Trophoblast cell (in vitro differentiated cells and primary cell): ENCODE measurements around the gene NOXA1.

Experiments used
- DNase-seq, 2 donors: peaks; one replicate each; pipeline ENCODE4 v3.0.0-alpha.2; 2016
- H2AFZ ChIP-seq: 2 replicates; pipeline ENCODE4 v1.6.1; 2013; ENCODE audit warnings: low read length, moderate library complexity, mild to moderate bottlenecking; ENCODE audit not compliant: insufficient read depth, poor library complexity
- H2AK5ac ChIP-seq: 2 replicates; pipeline ENCODE4 v1.6.1; 2013; ENCODE audit warnings: mild to moderate bottlenecking, low read length
- H2BK120ac ChIP-seq: 2 replicates; pipeline ENCODE4 v1.6.1; 2013; ENCODE audit warnings: low read length, mild to moderate bottlenecking, moderate library complexity; ENCODE audit not compliant: insufficient read depth, poor library complexity
- H2BK12ac ChIP-seq: 2 replicates; pipeline ENCODE4 v1.6.1; 2013; ENCODE audit warnings: mild to moderate bottlenecking, low read length, moderate library complexity
- H2BK5ac ChIP-seq: 2 replicates; pipeline ENCODE4 v1.6.1; 2013; ENCODE audit warnings: low read length, low read depth, moderate library complexity, mild to moderate bottlenecking; ENCODE audit not compliant: poor library complexity
- H3K14ac ChIP-seq: 2 replicates; pipeline ENCODE4 v1.6.1; 2013; ENCODE audit warnings: mild to moderate bottlenecking, low read length
- H3K18ac ChIP-seq: 2 replicates; pipeline ENCODE4 v1.6.1; 2013; ENCODE audit warnings: mild to moderate bottlenecking, low read length
- H3K23ac ChIP-seq: 2 replicates; pipeline ENCODE4 v1.6.1; 2013; ENCODE audit warnings: low read length
- H3K27ac ChIP-seq: 2 replicates; pipeline ENCODE4 v1.5.1; 2013; ENCODE audit warnings: low read depth, mild to moderate bottlenecking, inconsistent platforms, low read length, moderate library complexity
- H3K27me3 ChIP-seq: 2 replicates; pipeline ENCODE4 v1.6.1; 2013; ENCODE audit warnings: inconsistent platforms, mild to moderate bottlenecking, low read length, moderate library complexity; ENCODE audit not compliant: insufficient read depth
- H3K36me3 ChIP-seq, 2 experiments: 1 replicate in 1 of 2; 2 replicates in 1 of 2; pipeline ENCODE4 v1.6.1; 2013; ENCODE audit warnings: low read length in 2 of 2, mild to moderate bottlenecking in 2 of 2, moderate library complexity in 1 of 2; ENCODE audit not compliant: insufficient read depth in 2 of 2, control insufficient read depth in 1 of 2
- H3K4ac ChIP-seq: 2 replicates; pipeline ENCODE4 v1.6.1; 2013; ENCODE audit warnings: low read depth, mild to moderate bottlenecking, low read length, moderate library complexity
- H3K4me1 ChIP-seq, 2 experiments: 1 replicate in 1 of 2; 2 replicates in 1 of 2; pipeline ENCODE4 v1.6.1; 2013; ENCODE audit warnings: low read length in 2 of 2, mild to moderate bottlenecking in 2 of 2, moderate library complexity in 1 of 2; ENCODE audit not compliant: insufficient read depth in 2 of 2, control insufficient read depth in 1 of 2
- H3K4me2 ChIP-seq: 2 replicates; pipeline ENCODE4 v1.6.1; 2013; ENCODE audit warnings: inconsistent platforms, mild to moderate bottlenecking, low read length, moderate library complexity
- H3K4me3 ChIP-seq: 2 replicates; pipeline ENCODE4 v1.5.1; 2013; ENCODE audit warnings: mild to moderate bottlenecking, low read depth, low read length, inconsistent platforms
- H3K79me1 ChIP-seq: one replicate; pipeline ENCODE4 v1.6.1; 2013; ENCODE audit warnings: low read length
- H3K79me2 ChIP-seq: 2 replicates; pipeline ENCODE4 v1.6.1; 2013; ENCODE audit warnings: low read length, mild to moderate bottlenecking; ENCODE audit not compliant: control insufficient read depth, insufficient read depth, poor library complexity
- H3K9ac ChIP-seq: 2 replicates; pipeline ENCODE4 v1.6.1; 2013; ENCODE audit warnings: mild to moderate bottlenecking, low read length
- H3K9me3 ChIP-seq: 2 replicates; pipeline ENCODE4 v1.6.1; 2013; ENCODE audit warnings: low read depth, mild to moderate bottlenecking, control low read depth, inconsistent platforms, low read length; ENCODE audit not compliant: insufficient read depth
- H4K12ac ChIP-seq: 2 replicates; pipeline ENCODE4 v1.6.1; 2013; ENCODE audit warnings: low read depth, mild to moderate bottlenecking, low read length, moderate library complexity
- H4K8ac ChIP-seq: 2 replicates; pipeline ENCODE4 v1.6.1; 2013; ENCODE audit warnings: low read depth, mild to moderate bottlenecking, low read length, moderate library complexity
- H4K91ac ChIP-seq: one replicate; pipeline ENCODE4 v1.6.1; 2013; ENCODE audit warnings: low read depth, mild to moderate bottlenecking, low read length, moderate library complexity
- WGBS: extraction: QIAGEN DNeasy Blood & Tissue Kit; methylation state at CpG from one replicate; pipeline ENCODE4 v1.1.7; 2013; ENCODE audit warnings: missing lambda C conversion rate; ENCODE audit not compliant: insufficient read length, insufficient coverage; ENCODE audit errors: extremely low coverage; 5-methylcytosine and 5-hydroxymethylcytosine counted together

The NOXA1 gene

DNA sequence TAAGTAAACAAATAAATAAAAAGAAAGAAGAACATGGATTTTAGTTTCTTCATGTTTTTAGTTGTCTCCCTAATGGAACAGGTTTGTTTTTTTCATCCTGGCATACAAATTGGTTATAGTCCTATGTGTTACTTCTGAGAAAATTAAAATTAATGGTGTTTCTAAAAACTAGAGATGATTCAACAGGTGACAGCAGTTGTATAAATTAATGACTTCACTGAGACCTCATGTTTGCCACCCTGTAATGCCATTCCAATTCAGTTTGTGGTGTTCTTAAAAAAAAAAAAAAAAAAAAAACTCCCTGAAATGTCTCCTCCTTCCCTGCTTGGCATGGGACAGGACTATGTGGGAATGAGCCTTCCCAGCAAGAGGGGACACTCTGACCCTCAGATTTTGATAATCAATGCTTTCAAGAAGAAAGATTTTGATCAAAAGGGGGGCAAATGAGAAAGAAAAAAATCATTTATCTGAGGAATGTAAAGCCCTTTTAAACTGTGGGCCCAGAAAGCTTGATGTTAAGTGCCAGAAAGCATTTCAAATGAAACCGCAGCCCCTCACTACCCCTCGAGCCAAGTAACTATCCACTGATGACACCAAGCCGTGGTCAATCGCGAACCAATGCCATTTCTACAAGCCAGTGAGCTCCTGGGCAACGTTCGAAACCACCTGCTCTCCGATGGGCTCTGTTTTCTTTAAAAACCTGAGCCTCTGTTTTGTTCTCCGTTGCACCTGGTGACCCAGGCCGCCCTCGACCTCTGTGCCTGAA, 1.2 kb upstream of the NOXA1 start:
- peak overlapping the region; percentile 39 for H3K18ac ChIP-seq
- H3K79me1 ChIP-seq, result peaks cover 12% of the 10 kb centered on the region
- peak overlapping the region; percentile 80 for H3K9ac ChIP-seq
- H3K27me3 ChIP-seq, result no peaks in the 10 kb centered on the region
- H3K4me2 ChIP-seq, result peak overlapping the region; percentile 96
- peak overlapping the region; percentile 67 for H3K14ac ChIP-seq
- WGBS, result no CpG with 5 or more reads among the region's 11 CpGs
- peak overlapping the region; percentile 85 for H4K8ac ChIP-seq
- H3K4me3 ChIP-seq, result peak overlapping the region; percentile 80
- H2BK120ac ChIP-seq, result no peak overlapping the region
- peak overlapping the region; percentile 83 for H4K91ac ChIP-seq
- peak overlapping the region; percentile 7 for H4K12ac ChIP-seq
- H2AFZ ChIP-seq, result peak overlapping the region; percentile 12
- peaks cover 5% of the 10 kb centered on the region for H3K79me2 ChIP-seq
- no peak overlapping the region for H2BK5ac ChIP-seq
- no peak overlapping the region for H2AK5ac ChIP-seq
- H3K27ac ChIP-seq, result no peak overlapping the region
- peak overlapping the region; percentile 16 for H3K4ac ChIP-seq
- no peaks in the 10 kb centered on the region for H3K9me3 ChIP-seq
- H3K23ac ChIP-seq, result no peak overlapping the region
- DNase-seq, result peak in 1 of 2 donors; percentile 13
- peaks cover 3 to 18% of the 10 kb centered on the region in 2 experiments for H3K4me1 ChIP-seq
- no peaks in the 10 kb centered on the region for H3K36me3 ChIP-seq
- H2BK12ac ChIP-seq, result no peak overlapping the region

DNA sequence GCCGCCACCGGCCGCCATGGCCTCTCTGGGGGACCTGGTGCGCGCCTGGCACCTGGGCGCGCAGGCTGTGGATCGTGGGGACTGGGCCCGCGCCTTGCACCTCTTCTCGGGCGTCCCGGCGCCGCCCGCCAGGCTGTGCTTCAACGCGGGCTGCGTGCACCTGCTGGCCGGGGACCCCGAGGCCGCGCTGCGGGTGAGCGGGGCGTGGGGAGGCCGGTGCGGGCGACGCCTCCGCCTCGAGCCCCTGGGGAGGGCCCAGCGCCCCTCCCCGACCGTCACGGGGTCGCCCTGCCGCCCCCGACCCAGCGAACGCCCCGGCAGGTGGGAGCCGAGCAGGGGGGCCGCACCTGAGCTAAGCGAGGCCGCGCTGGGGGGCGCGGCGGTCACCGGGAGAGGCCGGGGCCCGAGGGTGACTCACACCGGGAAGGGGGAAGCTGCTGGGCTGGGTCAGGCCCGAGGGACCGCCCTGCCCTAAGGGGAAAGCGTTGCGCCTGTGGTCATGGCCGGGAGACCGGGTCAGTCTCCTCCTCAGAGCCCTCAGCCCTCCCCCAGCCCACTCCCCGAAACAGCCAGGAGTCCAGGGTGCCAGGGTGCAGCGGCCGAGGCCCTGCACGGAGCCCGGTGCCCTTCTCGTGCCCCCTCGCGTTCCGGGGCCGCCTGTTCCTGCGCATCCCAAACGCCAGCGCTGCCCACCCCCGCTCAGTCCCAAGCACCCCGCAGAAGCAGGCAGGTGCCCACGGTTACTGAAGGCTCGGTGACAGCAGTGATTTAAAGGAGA, 510 bp downstream of the NOXA1 start:
- H3K4me2 ChIP-seq, result peak overlapping the region; percentile 60
- H3K9ac ChIP-seq, result no peak overlapping the region
- H3K4ac ChIP-seq, result no peak overlapping the region
- no peaks in the 10 kb centered on the region for H3K9me3 ChIP-seq
- peak overlapping the region; percentile 6 for H2BK120ac ChIP-seq
- peak overlapping the region; percentile 47 for H3K4me3 ChIP-seq
- H3K79me2 ChIP-seq, result peaks cover 5% of the 10 kb centered on the region
- peaks cover 12% of the 10 kb centered on the region for H3K79me1 ChIP-seq
- H2AK5ac ChIP-seq, result peak overlapping the region; percentile 31
- peak overlapping the region; percentile 63 for H4K91ac ChIP-seq
- peak; percentile 73 to 78 for DNase-seq
- peaks cover 3 to 18% of the 10 kb centered on the region in 2 experiments for H3K4me1 ChIP-seq
- no peaks in the 10 kb centered on the region for H3K27me3 ChIP-seq
- WGBS, result no CpG with 5 or more reads among the region's 77 CpGs
- H2BK5ac ChIP-seq, result no peak overlapping the region
- H2BK12ac ChIP-seq, result peak overlapping the region; percentile 42
- peak overlapping the region; percentile 69 for H4K12ac ChIP-seq
- H3K18ac ChIP-seq, result no peak overlapping the region
- no peak overlapping the region for H3K23ac ChIP-seq
- peak overlapping the region; percentile 42 for H2AFZ ChIP-seq
- H3K27ac ChIP-seq, result no peak overlapping the region
- H3K36me3 ChIP-seq, result no peaks in the 10 kb centered on the region
- peak overlapping the region; percentile 11 for H3K14ac ChIP-seq
- peak overlapping the region; percentile 66 for H4K8ac ChIP-seq

DNA sequence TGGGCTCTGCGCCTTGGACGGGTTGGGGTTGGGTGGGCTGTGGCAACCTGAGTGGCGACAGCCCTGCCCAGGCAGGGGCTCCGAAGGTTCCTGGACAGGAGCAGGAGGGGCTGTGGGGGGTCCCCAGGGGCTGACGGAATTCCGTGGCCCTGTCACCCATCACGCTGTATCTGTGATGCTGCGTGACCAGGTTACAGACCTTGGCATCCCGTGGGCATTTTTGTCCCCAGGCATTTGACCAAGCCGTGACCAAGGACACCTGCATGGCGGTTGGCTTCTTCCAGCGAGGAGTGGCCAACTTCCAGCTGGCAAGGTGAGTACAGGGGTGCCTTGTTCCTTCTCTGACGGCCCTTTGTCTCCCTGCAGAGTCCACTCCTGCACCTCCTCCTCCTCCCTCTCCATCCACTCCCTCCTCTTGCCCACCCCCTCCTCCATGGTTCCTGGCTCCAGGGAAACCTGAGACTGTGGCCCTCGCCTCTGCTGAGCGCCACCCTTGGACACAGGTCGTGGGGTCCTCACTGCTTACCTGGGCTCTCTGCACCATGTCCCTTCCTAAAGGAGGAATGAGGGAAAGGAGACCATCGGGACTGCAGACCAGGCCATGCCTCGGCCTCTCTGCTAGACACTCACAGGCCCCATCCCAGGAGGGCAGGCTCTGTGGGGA, 3.0 kb downstream of the NOXA1 start:
- H3K18ac ChIP-seq, result no peak overlapping the region
- H4K91ac ChIP-seq, result no peak overlapping the region
- no CpG with 5 or more reads among the region's 18 CpGs for WGBS
- DNase-seq, result no peak
- H3K23ac ChIP-seq, result no peak overlapping the region
- no peak overlapping the region for H4K12ac ChIP-seq
- H3K79me2 ChIP-seq, result peaks cover 5% of the 10 kb centered on the region
- H3K27me3 ChIP-seq, result no peaks in the 10 kb centered on the region
- peaks cover 12% of the 10 kb centered on the region for H3K79me1 ChIP-seq
- H3K14ac ChIP-seq, result no peak overlapping the region
- no peak overlapping the region for H2BK5ac ChIP-seq
- no peak overlapping the region for H2BK120ac ChIP-seq
- no peaks in the 10 kb centered on the region for H3K36me3 ChIP-seq
- H3K4ac ChIP-seq, result no peak overlapping the region
- H3K27ac ChIP-seq, result no peak overlapping the region
- H4K8ac ChIP-seq, result no peak overlapping the region
- no peaks in the 10 kb centered on the region for H3K9me3 ChIP-seq
- H3K9ac ChIP-seq, result no peak overlapping the region
- no peak overlapping the region for H3K4me3 ChIP-seq
- no peak overlapping the region for H3K4me2 ChIP-seq
- no peak overlapping the region for H2AFZ ChIP-seq
- H3K4me1 ChIP-seq, result peaks cover 3 to 18% of the 10 kb centered on the region in 2 experiments
- H2BK12ac ChIP-seq, result no peak overlapping the region
- H2AK5ac ChIP-seq, result peak overlapping the region; percentile 18

DNA sequence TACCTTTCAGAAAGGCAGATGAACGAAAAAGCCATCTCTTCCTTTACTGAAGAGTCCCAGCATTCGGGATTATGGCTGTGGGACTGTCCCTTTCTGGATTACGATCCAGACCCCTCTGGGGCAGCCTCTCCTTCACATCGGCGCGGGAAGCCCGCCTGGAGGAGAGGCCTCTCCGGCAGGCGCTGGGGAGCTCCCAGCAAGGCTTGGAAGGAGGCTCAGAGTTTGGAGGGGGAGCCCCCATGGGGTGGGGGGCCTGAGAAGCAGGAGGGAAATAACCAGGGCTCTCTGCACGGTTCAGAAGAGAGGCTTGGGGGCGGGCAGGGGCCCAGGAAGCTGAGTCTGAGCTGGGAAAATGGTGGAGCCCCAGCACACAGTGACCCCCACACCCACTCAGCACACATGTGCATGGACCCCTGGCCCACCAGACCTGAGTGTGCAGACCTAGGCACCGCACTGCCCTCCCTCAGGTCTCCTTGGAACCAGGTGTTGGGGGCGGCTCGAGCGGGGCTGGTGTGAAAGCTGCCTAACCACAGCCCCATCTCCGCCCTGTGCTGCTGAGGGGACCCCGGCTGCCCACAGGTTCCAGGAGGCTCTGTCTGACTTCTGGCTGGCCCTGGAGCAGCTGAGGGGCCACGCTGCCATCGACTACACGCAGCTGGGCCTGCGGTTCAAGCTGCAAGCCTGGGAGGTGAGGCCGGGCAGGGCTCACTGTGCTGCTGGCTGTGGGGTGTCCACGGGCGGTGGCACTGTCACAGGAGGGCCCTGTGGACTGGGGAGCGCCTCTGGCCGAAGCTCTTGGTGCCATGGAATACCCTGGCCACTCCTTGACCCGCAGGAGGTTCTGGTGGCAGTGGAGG, 4.5 kb downstream of the NOXA1 start:
- no peak overlapping the region for H4K8ac ChIP-seq
- H2AK5ac ChIP-seq, result no peak overlapping the region
- H3K23ac ChIP-seq, result no peak overlapping the region
- no peak for DNase-seq
- peaks cover 0 to 15% of the 10 kb centered on the region in 2 experiments for H3K4me1 ChIP-seq
- no peak overlapping the region for H3K4me3 ChIP-seq
- no peak overlapping the region for H3K27ac ChIP-seq
- H3K14ac ChIP-seq, result no peak overlapping the region
- no peak overlapping the region for H3K9ac ChIP-seq
- H3K4me2 ChIP-seq, result no peak overlapping the region
- no peak overlapping the region for H3K18ac ChIP-seq
- no peak overlapping the region for H4K12ac ChIP-seq
- H3K4ac ChIP-seq, result no peak overlapping the region
- H2BK120ac ChIP-seq, result no peak overlapping the region
- no peak overlapping the region for H4K91ac ChIP-seq
- no CpG with 5 or more reads among the region's 27 CpGs for WGBS
- H2AFZ ChIP-seq, result no peak overlapping the region
- no peaks in the 10 kb centered on the region for H3K27me3 ChIP-seq
- H2BK12ac ChIP-seq, result no peak overlapping the region
- H3K79me2 ChIP-seq, result peaks cover under 1% of the 10 kb centered on the region
- H3K79me1 ChIP-seq, result peaks cover 6% of the 10 kb centered on the region
- no peak overlapping the region for H2BK5ac ChIP-seq
- no peaks in the 10 kb centered on the region for H3K9me3 ChIP-seq
- H3K36me3 ChIP-seq, result no peaks in the 10 kb centered on the region
